GM21515 (cell line): Measurements from ENCODE around the gene KCND2.
A peak's percentile ranks its signal among the peaks of the same experiment; 100 is the strongest.
"Not testable (repeated sequence)": the region's sequence is repeated elsewhere in the genome, so short reads cannot be mapped to it uniquely, and the experiment has no call there.

Experiments
- ATAC-seq: cut with Tn5 transposase; IDR thresholded peaks from one replicate; pipeline ENCODE4 v1.9.1; 2021; ENCODE audit not compliant: unreplicated experiment

Gene KCND2

GRCh38 chr7:120272701-120273475, at the start of gene KCND2:
Gene KCND2, plus strand, starts transcription at chr7:120273175.
- peak; percentile 32 for ATAC-seq

GRCh38 chr7:120226188-120226587, 46.8 kb upstream of the KCND2 start:
- no peak for ATAC-seq

GRCh38 chr7:120227255-120227654, 45.7 kb upstream of the KCND2 start:
- ATAC-seq, result no peak

GRCh38 chr7:120229084-120229483, 43.9 kb upstream of the KCND2 start:
- no peak for ATAC-seq

- ATAC-seq, result no peak
These were observed 39.6 kb upstream of the KCND2 start for GRCh38 chr7:120233338-120233737.

- not testable (repeated sequence) for ATAC-seq
These were observed 32.6 kb upstream of the KCND2 start for GRCh38 chr7:120240350-120240749.

- no peak for ATAC-seq
These were observed 31.0 kb upstream of the KCND2 start for GRCh38 chr7:120241973-120242372.

GRCh38 chr7:120254845-120255244, 18.1 kb upstream of the KCND2 start:
- no peak for ATAC-seq

- ATAC-seq, result no peak
These were observed 16.5 kb upstream of the KCND2 start for GRCh38 chr7:120256344-120257070.

- ATAC-seq, result no peak
These were observed 13.6 kb upstream of the KCND2 start for GRCh38 chr7:120259386-120259785.

- no peak for ATAC-seq
These were observed 12.9 kb upstream of the KCND2 start for GRCh38 chr7:120260111-120260510.

GRCh38 chr7:120272261-120272660, 714 bp upstream of the KCND2 start:
- peak; percentile 44 for ATAC-seq

- peak; percentile 70 for ATAC-seq
These were observed 551 bp downstream of the KCND2 start for GRCh38 chr7:120273476-120273975.

GRCh38 chr7:120274482-120274881, 1.5 kb downstream of the KCND2 start:
- no peak for ATAC-seq

GRCh38 chr7:120274899-120275298, 1.9 kb downstream of the KCND2 start:
- no peak for ATAC-seq

- no peak for ATAC-seq
These were observed 3.7 kb downstream of the KCND2 start for GRCh38 chr7:120276720-120277119.

GRCh38 chr7:120278773-120279172, 5.8 kb downstream of the KCND2 start:
- no peak for ATAC-seq

- no peak for ATAC-seq
These were observed 7.8 kb downstream of the KCND2 start for GRCh38 chr7:120280743-120281142.

- no peak for ATAC-seq
These were observed 20.1 kb downstream of the KCND2 start for GRCh38 chr7:120293027-120293426.

- ATAC-seq, result no peak
These were observed 29.2 kb downstream of the KCND2 start for GRCh38 chr7:120302190-120302589.

- ATAC-seq, result peak; percentile 48
These were observed 30.1 kb downstream of the KCND2 start for GRCh38 chr7:120303105-120303504.

GRCh38 chr7:120304674-120305073, 31.7 kb downstream of the KCND2 start:
- no peak for ATAC-seq
